Ovary (tissue), 9 donors: ENCODE measurements around the gene B4GAT1. TPM values are rescaled to one million over a fixed set of nuclear protein-coding genes. Genes with fewer than 3 reads are reported as not detected.
"Not testable (repeated sequence)": the region's sequence is repeated elsewhere in the genome, so short reads cannot be mapped to it uniquely, and the experiment has no call there.

Experiments used
- DNase-seq, 5 donors: peaks; one replicate each; pipeline ENCODE4 v3.0.0-alpha.2; 2019 to 2020
- H3K27ac ChIP-seq, 2 donors: fragments of 200-600 bp; one replicate each; pipeline versions ENCODE4 v1.5.1 to v1.8.0; 2019 to 2022
- H3K27me3 ChIP-seq: fragments of 200-600 bp; one replicate; pipeline ENCODE4 v1.8.0; 2022
- H3K36me3 ChIP-seq: fragments of 200-600 bp; sonication (generic); one replicate; pipeline ENCODE4 v1.5.1; 2019
- H3K4me1 ChIP-seq: one replicate; pipeline ENCODE4 v1.8.1; 2013; ENCODE audit warnings: mild to moderate bottlenecking, moderate library complexity; ENCODE audit not compliant: insufficient read depth
- H3K4me3 ChIP-seq: fragments of 200-600 bp; sonication (generic); one replicate; pipeline ENCODE4 v1.5.1; 2017
- H3K9me3 ChIP-seq, 2 donors: fragments of 200-600 bp in 1 of 2; sonication (generic) in 1 of 2; one replicate each; pipeline versions ENCODE4 v1.5.1 to v1.8.1; 2013 to 2019; ENCODE audit warnings: mild to moderate bottlenecking in 1 of 2, moderate library complexity in 1 of 2
- EP300 ChIP-seq: sonication (generic); formaldehyde crosslinking; IDR thresholded peaks from one replicate; pipeline ENCODE4 v1.6.1; 2017; ENCODE audit warnings: antibody characterized with exemption
- POLR2A ChIP-seq: fragments of 450-650 bp; IDR thresholded peaks from one replicate; pipeline ENCODE4 v1.6.1; 2017; ENCODE audit warnings: antibody characterized with exemption, mild to moderate bottlenecking, moderate library complexity
- WGBS, 3 donors: extraction: QIAGEN DNeasy Blood & Tissue Kit in 1 of 3; methylation state at CpG; one replicate each; pipeline versions ENCODE4 v1.1.5 to v1.1.7; 2013 to 2017; 5-methylcytosine and 5-hydroxymethylcytosine counted together
- intact Hi-C, 4 donors: fragments of 100-400 bp; cut with DNase I; formaldehyde crosslinking; loops; one replicate each; pipeline versions ENCODE4 v1.11.0 to v1.15.1; 2022 to 2023
- polyA plus RNA-seq, 2 donors: library from polyadenylated mRNA; stranded (reverse); fragments of 200-250 nt in 1 of 2; fragments of 350-450 nt in 1 of 2; fragmentation: Illumina TruSeq in 1 of 2; extraction: RNeasy Lipid Tissue Mini Kit (QIAGEN cat#74804) in 1 of 2; gene quantifications; one replicate each; pipeline ENCODE4 v1.2.3, GENCODE V29; 2013 to 2014
- total RNA-seq, 7 donors: library from RNA; depleted of rRNA in 2 of 7; stranded (reverse); fragments of >200 nt in 2 of 7; fragmentation: NEBNext Ultra II Directional in 3 of 7; extraction: Animal tissue kit (Norgen Biotek cat#: 25700) in 3 of 7; gene quantifications; one replicate each; pipeline versions ENCODE4 v1.1.0 to v1.2.4, GENCODE V29; 2016 to 2023
- TF ChIP-seq, protein P1 (sequence below), 3 donors: fragments of 450-650 bp in 2 of 3; fragments of 200-600 bp in 1 of 3; IDR thresholded peaks; one replicate each; pipeline versions ENCODE4 v1.5.1 to v1.8.0; 2016 to 2022; ENCODE audit warnings: antibody characterized with exemption in 3 of 3, mild to moderate bottlenecking in 1 of 3
- donor health status: DM: no; HTN: no; CAD: no; lungs with moderate emphysema.
- donor health status: DM: no; HTN: no; CAD: no.
- donor health status: Bipolar disorder and iron deficiency.
- donor health status: DM: yes; HTN: yes; CAD: no.
- donor health status: DM: no; HTN: no; CAD: no.
- donor health status: DM: yes; HTN: yes; CAD: no.

B4GAT1 gene
- total and polyA plus RNA-seq, 9 donors = 30.7 to 54.2 (median 39.9) TPM

- no peak overlapping the region for H3K4me3 ChIP-seq
- no peaks in the 10 kb centered on the region for H3K36me3 ChIP-seq
- H3K9me3 ChIP-seq = no peaks in the 10 kb centered on the region
- TF ChIP-seq, protein P1, sequence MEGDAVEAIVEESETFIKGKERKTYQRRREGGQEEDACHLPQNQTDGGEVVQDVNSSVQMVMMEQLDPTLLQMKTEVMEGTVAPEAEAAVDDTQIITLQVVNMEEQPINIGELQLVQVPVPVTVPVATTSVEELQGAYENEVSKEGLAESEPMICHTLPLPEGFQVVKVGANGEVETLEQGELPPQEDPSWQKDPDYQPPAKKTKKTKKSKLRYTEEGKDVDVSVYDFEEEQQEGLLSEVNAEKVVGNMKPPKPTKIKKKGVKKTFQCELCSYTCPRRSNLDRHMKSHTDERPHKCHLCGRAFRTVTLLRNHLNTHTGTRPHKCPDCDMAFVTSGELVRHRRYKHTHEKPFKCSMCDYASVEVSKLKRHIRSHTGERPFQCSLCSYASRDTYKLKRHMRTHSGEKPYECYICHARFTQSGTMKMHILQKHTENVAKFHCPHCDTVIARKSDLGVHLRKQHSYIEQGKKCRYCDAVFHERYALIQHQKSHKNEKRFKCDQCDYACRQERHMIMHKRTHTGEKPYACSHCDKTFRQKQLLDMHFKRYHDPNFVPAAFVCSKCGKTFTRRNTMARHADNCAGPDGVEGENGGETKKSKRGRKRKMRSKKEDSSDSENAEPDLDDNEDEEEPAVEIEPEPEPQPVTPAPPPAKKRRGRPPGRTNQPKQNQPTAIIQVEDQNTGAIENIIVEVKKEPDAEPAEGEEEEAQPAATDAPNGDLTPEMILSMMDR (IDR thresholded peaks at IDR 0.05) = no peak
- no peak for TF ChIP-seq EP300
- no peak for TF ChIP-seq POLR2A
- intact Hi-C loops = no loop called here
- no peaks in the 10 kb centered on the region for H3K27me3 ChIP-seq
- peaks cover 23% of the 10 kb centered on the region for H3K4me1 ChIP-seq
- WGBS, 3 donors = 86 to 88% (median 88%) methylated on average over 4 of the region's 4 CpGs
- no peak for DNase-seq
- H3K27ac ChIP-seq = no peak overlapping the region
Observed at GRCh38 chr11:66321606-66322005, 25.8 kb downstream of the B4GAT1 start.

GRCh38 chr11:66320748-66321147 is 26.7 kb downstream of the B4GAT1 start:
- H3K36me3 ChIP-seq, H3K27me3 ChIP-seq, H3K4me3 ChIP-seq, H3K27ac ChIP-seq, DNase-seq, H3K9me3 ChIP-seq, intact Hi-C loops: not testable (repeated sequence)
- 88 to 93% (median 92%) methylated on average over 6 of the region's 6 CpGs for WGBS, 3 donors
- peaks cover 26% of the 10 kb centered on the region for H3K4me1 ChIP-seq

- H3K9me3 ChIP-seq, H3K27me3 ChIP-seq, H3K4me3 ChIP-seq, H3K27ac ChIP-seq, intact Hi-C loops, DNase-seq, H3K36me3 ChIP-seq: not testable (repeated sequence)
- 96 to 100% (median 99%) methylated on average over 1 to 2 of the region's 2 CpGs for whole genome bisulfite sequencing, 3 donors
- H3K4me1 ChIP-seq = peaks cover 26% of the 10 kb centered on the region
Observed at GRCh38 chr11:66320289-66320688, 27.1 kb downstream of the B4GAT1 start.

DNA sequence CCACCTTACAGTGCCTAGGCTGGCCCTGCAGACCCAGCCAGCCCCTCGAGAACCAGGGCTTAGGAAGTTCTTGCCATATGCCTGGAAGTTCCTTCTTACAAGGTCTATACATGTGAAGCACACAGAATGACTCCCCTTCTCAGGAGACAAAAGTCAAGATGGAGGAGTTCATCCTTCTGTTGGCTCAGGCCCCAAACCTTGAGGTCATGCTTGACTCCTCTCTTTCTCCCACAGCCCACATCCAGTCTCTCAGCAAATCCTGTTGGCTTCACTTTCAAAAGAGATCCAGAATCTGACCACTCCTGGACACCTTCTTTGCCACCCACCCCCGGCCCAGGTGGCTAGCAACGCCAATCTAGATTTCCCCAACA is 28.8 kb downstream of the B4GAT1 start:
- WGBS, 3 donors = 51 to 73% (median 67%) methylated on average over 3 of the region's 3 CpGs
- no peaks in the 10 kb centered on the region for H3K9me3 ChIP-seq
- H3K4me1 ChIP-seq = peaks cover 32% of the 10 kb centered on the region
- H3K36me3 ChIP-seq = no peaks in the 10 kb centered on the region
- no peak overlapping the region for H3K4me3 ChIP-seq
- no peak for TF ChIP-seq POLR2A
- TF ChIP-seq EP300 = no peak
- TF ChIP-seq, protein P1 (IDR thresholded peaks at IDR 0.05) = no peak
- intact Hi-C loops = no loop called here
- H3K27me3 ChIP-seq = no peaks in the 10 kb centered on the region
- DNase-seq = peak in 1 of 5 donors; percentile 15
- peak overlapping the region in 1 of 2 donors; percentile 76 for H3K27ac ChIP-seq

GRCh38 chr11:66317723-66318599 is 29.5 kb downstream of the B4GAT1 start:
- H3K36me3 ChIP-seq = no peaks in the 10 kb centered on the region
- peak overlapping the region; percentile 42 to 76 for H3K27ac ChIP-seq
- no peak for TF ChIP-seq EP300
- TF ChIP-seq, protein P1 (IDR thresholded peaks at IDR 0.05) = no peak
- no peak for TF ChIP-seq POLR2A
- 18 to 23% (median 19%) methylated on average over 15 to 16 of the region's 16 CpGs for WGBS, 3 donors
- DNase-seq = peak; percentile 52 to 75 (median 65)
- peaks cover 33% of the 10 kb centered on the region for H3K4me1 ChIP-seq
- no peaks in the 10 kb centered on the region for H3K9me3 ChIP-seq
- intact Hi-C loops = no loop called here
- no peaks in the 10 kb centered on the region for H3K27me3 ChIP-seq
- H3K4me3 ChIP-seq = no peak overlapping the region
